Mesenchymal stem cell (in vitro differentiated cells and primary cell): Measurements from ENCODE around the gene TMEM184A.

Source experiments
- DNase-seq: peaks from one replicate; pipeline ENCODE4 v3.0.0-alpha.2; 2013
- H2AFZ ChIP-seq: one replicate; pipeline ENCODE4 v1.6.1; 2013; ENCODE audit warnings: low read depth, mild to moderate bottlenecking, control low read depth, inconsistent platforms, low read length, moderate library complexity
- H2AK5ac ChIP-seq: 2 replicates; pipeline ENCODE4 v1.6.1; 2013; ENCODE audit warnings: low read length, moderate library complexity, mild to moderate bottlenecking, inconsistent platforms; ENCODE audit not compliant: severe bottlenecking
- H2BK120ac ChIP-seq: one replicate; pipeline ENCODE4 v1.6.1; 2013; ENCODE audit warnings: low read depth, mild to moderate bottlenecking, inconsistent platforms, low read length, moderate library complexity
- H2BK12ac ChIP-seq, 2 experiments: one replicate each; pipeline ENCODE4 v1.6.1; 2013; ENCODE audit warnings: inconsistent platforms in 2 of 2, low read length in 2 of 2, mild to moderate bottlenecking in 2 of 2, moderate library complexity in 2 of 2, control low read depth in 1 of 2
- H2BK15ac ChIP-seq: one replicate; pipeline ENCODE4 v1.6.1; 2013; ENCODE audit warnings: mild to moderate bottlenecking, low read depth, inconsistent platforms; ENCODE audit not compliant: poor library complexity, severe bottlenecking
- H2BK5ac ChIP-seq: 2 replicates; pipeline ENCODE4 v1.6.1; 2013; ENCODE audit warnings: low read depth, mild to moderate bottlenecking, low read length, control low read depth, inconsistent platforms; ENCODE audit not compliant: poor library complexity, severe bottlenecking
- H3K14ac ChIP-seq, 2 experiments: one replicate each; pipeline ENCODE4 v1.6.1; 2013; ENCODE audit warnings: inconsistent platforms in 2 of 2, low read length in 2 of 2, control low read depth in 1 of 2, mild to moderate bottlenecking in 1 of 2, moderate library complexity in 1 of 2
- H3K18ac ChIP-seq, 2 experiments: one replicate each; pipeline ENCODE4 v1.6.1; 2013; ENCODE audit warnings: inconsistent platforms in 2 of 2, low read length in 2 of 2, control low read depth in 1 of 2, low read depth in 1 of 2, mild to moderate bottlenecking in 1 of 2
- H3K23ac ChIP-seq, 2 experiments: one replicate each; pipeline ENCODE4 v1.6.1; 2013; ENCODE audit warnings: inconsistent platforms in 2 of 2, low read length in 2 of 2, mild to moderate bottlenecking in 2 of 2, moderate library complexity in 2 of 2, control low read depth in 1 of 2
- H3K27ac ChIP-seq: 2 replicates; pipeline ENCODE4 v1.5.1; 2013; ENCODE audit warnings: mild to moderate bottlenecking, moderate library complexity, low read length, control low read depth, inconsistent platforms; ENCODE audit not compliant: poor library complexity, severe bottlenecking
- H3K27me3 ChIP-seq, 2 experiments: 2 replicates each; pipeline versions ENCODE4 v1.6.1 to v1.7.0; 2013; ENCODE audit warnings: low read length in 2 of 2, mild to moderate bottlenecking in 2 of 2, moderate library complexity in 2 of 2, control low read depth in 1 of 2, inconsistent platforms in 1 of 2; ENCODE audit not compliant: control insufficient read depth in 1 of 2, insufficient read depth in 1 of 2
- H3K36me3 ChIP-seq, 2 experiments: 2 replicates each; pipeline versions ENCODE4 v1.6.1 to v1.7.0; 2013; ENCODE audit warnings: low read length in 2 of 2, control low read depth in 1 of 2, inconsistent platforms in 1 of 2, low read depth in 1 of 2, mild to moderate bottlenecking in 1 of 2; ENCODE audit not compliant: insufficient read depth in 2 of 2, control insufficient read depth in 1 of 2
- H3K4ac ChIP-seq, 2 experiments: one replicate each; pipeline ENCODE4 v1.6.1; 2013; ENCODE audit warnings: inconsistent platforms in 2 of 2, low read length in 2 of 2, mild to moderate bottlenecking in 2 of 2, moderate library complexity in 2 of 2, control low read depth in 1 of 2, low read depth in 1 of 2
- H3K4me1 ChIP-seq: 2 replicates; pipeline ENCODE4 v1.6.1; 2013; ENCODE audit warnings: low read depth, low read length, control low read depth; ENCODE audit not compliant: control insufficient read depth, insufficient read depth
- H3K4me2 ChIP-seq: 2 replicates; pipeline ENCODE4 v1.6.1; 2013; ENCODE audit warnings: low read length, mild to moderate bottlenecking, inconsistent platforms; ENCODE audit not compliant: poor library complexity, severe bottlenecking
- H3K4me3 ChIP-seq, 2 experiments: 2 replicates each; pipeline versions ENCODE4 v1.5.1 to v1.7.0; 2013; ENCODE audit warnings: low read length in 2 of 2, mild to moderate bottlenecking in 2 of 2, control low read depth in 1 of 2, low read depth in 1 of 2; ENCODE audit not compliant: insufficient read depth in 1 of 2
- H3K79me1 ChIP-seq: replicated peaks from 2 replicates; pipeline ENCODE4 v1.6.1; 2013; ENCODE audit warnings: mild to moderate bottlenecking, control low read depth, low read length, inconsistent platforms; ENCODE audit not compliant: poor library complexity, severe bottlenecking
- H3K9ac ChIP-seq: 2 replicates; pipeline ENCODE4 v1.7.0; 2013; ENCODE audit warnings: mild to moderate bottlenecking, low read length, moderate library complexity
- H3K9me3 ChIP-seq: 2 replicates; pipeline ENCODE4 v1.7.0; 2013; ENCODE audit warnings: mild to moderate bottlenecking, low read length; ENCODE audit not compliant: control insufficient read depth
- H4K8ac ChIP-seq: one replicate; pipeline ENCODE4 v1.6.1; 2013; ENCODE audit warnings: inconsistent platforms, mild to moderate bottlenecking, low read length, moderate library complexity
- H4K91ac ChIP-seq: one replicate; pipeline ENCODE4 v1.6.1; 2013; ENCODE audit warnings: mild to moderate bottlenecking, low read length, inconsistent platforms
- WGBS: methylation state at CpG from one replicate; pipeline ENCODE4 v1.1.7; 2013; ENCODE audit warnings: mixed read lengths; 5-methylcytosine and 5-hydroxymethylcytosine counted together

Gene TMEM184A

GRCh38 chr7:1554333-1555045 lies 1.5 kb downstream of the TMEM184A start:
- Histone ChIP-seq H3K4me2 (peak overlapping the region; percentile 35), H3K9me3 (no peaks in the 10 kb centered on the region), H3K4me3 (no peak overlapping the region), H4K8ac (peak overlapping the region; percentile 83), H3K36me3 (peaks cover 0 to 17% of the 10 kb centered on the region in 2 experiments), H2BK15ac (peak overlapping the region; percentile 13), H2BK12ac (peak overlapping the region; percentile 32 to 44), H3K18ac (peak overlapping the region; percentile 40 to 53), H3K4me1 (peaks cover 35% of the 10 kb centered on the region), H3K27me3 (peaks cover 0 to 10% of the 10 kb centered on the region in 2 experiments), H2BK5ac (no peak overlapping the region), H2BK120ac (no peak overlapping the region), H3K27ac (peak overlapping the region; percentile 6), H4K91ac (no peak overlapping the region), H3K79me1 (no peaks in the 10 kb centered on the region), H2AFZ (no peak overlapping the region), H2AK5ac (peak overlapping the region; percentile 69), H3K23ac (no peak overlapping the region), H3K9ac (no peak overlapping the region), H3K14ac (no peak overlapping the region), H3K4ac (no peak overlapping the region)
- no peak for DNase-seq
- 83% methylated on average over 20 of the region's 20 CpGs for WGBS

GRCh38 chr7:1553512-1554210 lies 2.3 kb downstream of the TMEM184A start:
- Histone ChIP-seq H2BK5ac (no peak overlapping the region), H3K23ac (no peak overlapping the region), H3K4me2 (no peak overlapping the region), H3K79me1 (no peaks in the 10 kb centered on the region), H2BK15ac (no peak overlapping the region), H3K36me3 (peaks cover 0 to 24% of the 10 kb centered on the region in 2 experiments), H2AK5ac (peak overlapping the region; percentile 9), H2BK120ac (peak overlapping the region; percentile 9), H3K27ac (no peak overlapping the region), H4K91ac (no peak overlapping the region), H3K4me3 (no peak overlapping the region), H4K8ac (no peak overlapping the region), H3K4ac (no peak overlapping the region), H3K18ac (no peak overlapping the region), H3K27me3 (peaks cover 0 to 10% of the 10 kb centered on the region in 2 experiments), H2BK12ac (no peak overlapping the region), H3K9me3 (no peaks in the 10 kb centered on the region), H3K14ac (no peak overlapping the region), H2AFZ (no peak overlapping the region), H3K9ac (no peak overlapping the region), H3K4me1 (peaks cover 33% of the 10 kb centered on the region)
- peak; percentile 19 for DNase-seq
- 92% methylated on average over 28 of the region's 28 CpGs for WGBS

GRCh38 chr7:1552200-1552599 lies 3.8 kb downstream of the TMEM184A start:
- H2AFZ ChIP-seq = no peak overlapping the region
- H3K23ac ChIP-seq = no peak overlapping the region
- H3K4ac ChIP-seq = no peak overlapping the region
- H2BK15ac ChIP-seq = no peak overlapping the region
- H4K8ac ChIP-seq = no peak overlapping the region
- no peaks in the 10 kb centered on the region for H3K9me3 ChIP-seq
- H3K9ac ChIP-seq = no peak overlapping the region
- no peak overlapping the region for H3K18ac ChIP-seq
- H3K4me2 ChIP-seq = no peak overlapping the region
- no peak overlapping the region for H3K27ac ChIP-seq
- WGBS = 86% methylated on average over 6 of the region's 7 CpGs
- H2BK5ac ChIP-seq = no peak overlapping the region
- no peak overlapping the region for H2AK5ac ChIP-seq
- no peak overlapping the region for H4K91ac ChIP-seq
- no peak overlapping the region for H3K4me3 ChIP-seq
- H3K14ac ChIP-seq = no peak overlapping the region
- no peaks in the 10 kb centered on the region for H3K79me1 ChIP-seq
- peaks cover 0 to 10% of the 10 kb centered on the region in 2 experiments for H3K27me3 ChIP-seq
- peaks cover 0 to 36% of the 10 kb centered on the region in 2 experiments for H3K36me3 ChIP-seq
- no peak overlapping the region for H2BK120ac ChIP-seq
- DNase-seq = peak; percentile 8
- H2BK12ac ChIP-seq = no peak overlapping the region
- H3K4me1 ChIP-seq = peaks cover 25% of the 10 kb centered on the region

- DNase-seq = no peak
- Histone ChIP-seq H3K23ac (no peak overlapping the region), H3K4me3 (no peak overlapping the region), H3K9me3 (no peaks in the 10 kb centered on the region), H3K4me2 (no peak overlapping the region), H2BK15ac (no peak overlapping the region), H2BK120ac (no peak overlapping the region), H2BK5ac (no peak overlapping the region), H3K4me1 (peaks cover 19% of the 10 kb centered on the region), H3K36me3 (peaks cover 0 to 50% of the 10 kb centered on the region in 2 experiments), H2AK5ac (no peak overlapping the region), H3K27me3 (peaks cover 0 to 8% of the 10 kb centered on the region in 2 experiments), H4K8ac (peak overlapping the region; percentile 32), H2AFZ (no peak overlapping the region), H3K14ac (no peak overlapping the region), H3K9ac (no peak overlapping the region), H4K91ac (peak overlapping the region; percentile 47), H3K79me1 (no peaks in the 10 kb centered on the region), H3K27ac (no peak overlapping the region), H3K4ac (peak overlapping the region in 1 of 2 experiments; percentile 43), H3K18ac (no peak overlapping the region), H2BK12ac (no peak overlapping the region)
- 98% methylated on average over 12 of the region's 17 CpGs for WGBS
Measured at GRCh38 chr7:1550846-1551155, 5.2 kb downstream of the TMEM184A start.
